ENCODE measurements around the gene DOCK10. TPM values are rescaled to one million over a fixed set of nuclear protein-coding genes. Genes with fewer than 3 reads are reported as not detected.

The DOCK10 gene
- polyA plus RNA-seq, 1 experiment: 53.0 TPM

DNA sequence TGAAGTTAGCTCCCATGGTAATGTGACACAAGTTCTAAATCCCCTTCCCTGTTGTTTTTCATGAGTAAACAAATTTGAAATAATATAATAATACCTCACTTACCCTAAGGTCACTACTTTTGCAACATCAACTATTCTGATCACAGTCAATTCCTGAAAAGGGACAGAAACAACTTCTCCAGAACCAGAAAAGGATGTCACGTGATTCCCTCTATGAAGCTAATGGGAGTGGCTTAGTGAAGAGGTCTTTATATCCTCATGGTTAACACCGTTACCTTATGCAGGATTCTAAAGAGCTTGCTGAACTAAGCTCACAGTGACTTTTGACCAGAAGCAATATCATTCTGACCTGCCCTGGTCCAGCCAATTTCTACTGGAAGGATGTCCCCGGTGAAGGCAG is 51.6 kb downstream of the DOCK10 start:
- CTCF ChIA-PET: interaction anchor here (9.6 kb wide), 1 partner anchor 11 kb away, joined by 84 read pairs; no protein-coding TSS in a partner anchor
- Histone ChIP-seq H3K9me3 (ENCODE audit: control insufficient read depth, insufficient read depth, low read length) (no peaks in the 10 kb centered on the region), H3K4me3 (ENCODE audit: low read depth, low read length) (no peak overlapping the region), H3K27ac (ENCODE audit: low read depth, low read length) (no peak overlapping the region), H3K27me3 (ENCODE audit: control insufficient read depth, insufficient read depth, low read length) (no peaks in the 10 kb centered on the region)
- no peak for DNase-seq (ENCODE audit: low read depth, low spot score)
- TF ChIP-seq, protein P1, sequence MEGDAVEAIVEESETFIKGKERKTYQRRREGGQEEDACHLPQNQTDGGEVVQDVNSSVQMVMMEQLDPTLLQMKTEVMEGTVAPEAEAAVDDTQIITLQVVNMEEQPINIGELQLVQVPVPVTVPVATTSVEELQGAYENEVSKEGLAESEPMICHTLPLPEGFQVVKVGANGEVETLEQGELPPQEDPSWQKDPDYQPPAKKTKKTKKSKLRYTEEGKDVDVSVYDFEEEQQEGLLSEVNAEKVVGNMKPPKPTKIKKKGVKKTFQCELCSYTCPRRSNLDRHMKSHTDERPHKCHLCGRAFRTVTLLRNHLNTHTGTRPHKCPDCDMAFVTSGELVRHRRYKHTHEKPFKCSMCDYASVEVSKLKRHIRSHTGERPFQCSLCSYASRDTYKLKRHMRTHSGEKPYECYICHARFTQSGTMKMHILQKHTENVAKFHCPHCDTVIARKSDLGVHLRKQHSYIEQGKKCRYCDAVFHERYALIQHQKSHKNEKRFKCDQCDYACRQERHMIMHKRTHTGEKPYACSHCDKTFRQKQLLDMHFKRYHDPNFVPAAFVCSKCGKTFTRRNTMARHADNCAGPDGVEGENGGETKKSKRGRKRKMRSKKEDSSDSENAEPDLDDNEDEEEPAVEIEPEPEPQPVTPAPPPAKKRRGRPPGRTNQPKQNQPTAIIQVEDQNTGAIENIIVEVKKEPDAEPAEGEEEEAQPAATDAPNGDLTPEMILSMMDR (IDR thresholded peaks at IDR 0.05; ENCODE audit: low read depth, low read length): no peak
- POLR2A ChIA-PET: no interaction called here

DNA sequence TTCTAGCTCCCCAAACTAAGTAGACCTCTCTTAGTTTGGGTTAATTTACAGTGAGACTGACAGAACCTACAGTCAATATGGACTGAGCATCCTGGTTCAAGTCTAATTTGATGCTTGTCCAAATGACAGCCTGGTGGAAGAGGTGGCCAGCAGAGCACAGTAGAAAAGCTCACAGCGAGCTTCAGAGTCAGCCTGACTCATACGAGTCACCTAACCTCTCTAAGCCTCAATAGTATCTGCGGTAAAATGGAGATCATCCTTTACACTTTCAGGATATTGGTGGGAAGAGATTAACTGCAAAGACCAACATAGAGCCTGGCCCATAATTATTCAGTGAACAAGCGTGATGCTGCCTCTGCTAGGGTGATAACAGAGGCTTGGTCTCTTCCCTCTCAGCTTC is 54.5 kb downstream of the DOCK10 start:
- POLR2A ChIA-PET: no interaction called here
- TF ChIP-seq, protein P1 (IDR thresholded peaks at IDR 0.05; ENCODE audit: low read depth, low read length): no peak
- no peak for DNase-seq (ENCODE audit: low read depth, low spot score)
- Histone ChIP-seq H3K27ac (ENCODE audit: low read depth, low read length) (no peak overlapping the region), H3K27me3 (ENCODE audit: control insufficient read depth, insufficient read depth, low read length) (no peaks in the 10 kb centered on the region), H3K9me3 (ENCODE audit: control insufficient read depth, insufficient read depth, low read length) (no peaks in the 10 kb centered on the region), H3K4me3 (ENCODE audit: low read depth, low read length) (no peak overlapping the region)
- CTCF ChIA-PET: interaction anchor here (0.6 to 9.6 kb wide), 3 partner anchors 14 to 677 kb away, joined by 3 to 84 read pairs (median 6); no protein-coding TSS in a partner anchor

DNA sequence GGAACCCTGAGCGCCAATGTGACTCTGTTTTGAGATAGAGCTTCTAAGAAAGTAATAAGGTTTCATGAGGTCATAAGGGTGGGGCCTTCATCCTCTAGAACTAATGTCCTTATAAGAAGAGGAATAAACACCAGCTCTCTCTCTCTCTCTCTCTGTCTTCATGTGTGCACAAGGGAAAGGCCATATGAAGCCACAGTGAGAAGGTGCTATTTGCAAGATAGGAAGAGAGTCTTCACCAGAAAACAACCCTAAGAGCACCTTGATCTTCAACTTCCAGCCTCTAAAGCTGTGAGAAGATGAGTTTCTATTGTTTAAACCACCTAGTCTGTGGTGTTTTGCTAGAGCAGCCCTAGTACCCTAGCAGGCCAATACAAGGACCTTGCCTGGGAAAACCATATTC is 55.8 kb downstream of the DOCK10 start:
- Histone ChIP-seq H3K9me3 (ENCODE audit: control insufficient read depth, insufficient read depth, low read length) (no peaks in the 10 kb centered on the region), H3K27ac (ENCODE audit: low read depth, low read length) (no peak overlapping the region), H3K27me3 (ENCODE audit: control insufficient read depth, insufficient read depth, low read length) (no peaks in the 10 kb centered on the region), H3K4me3 (ENCODE audit: low read depth, low read length) (no peak overlapping the region)
- ChIA-PET POLR2A (no interaction called here), CTCF (interaction anchor here (9.6 kb wide), 1 partner anchor 15 kb away, joined by 84 read pairs; no protein-coding TSS in a partner anchor)
- no peak for DNase-seq (ENCODE audit: low read depth, low spot score)
- TF ChIP-seq, protein P1 (IDR thresholded peaks at IDR 0.05; ENCODE audit: low read depth, low read length): no peak

DNA sequence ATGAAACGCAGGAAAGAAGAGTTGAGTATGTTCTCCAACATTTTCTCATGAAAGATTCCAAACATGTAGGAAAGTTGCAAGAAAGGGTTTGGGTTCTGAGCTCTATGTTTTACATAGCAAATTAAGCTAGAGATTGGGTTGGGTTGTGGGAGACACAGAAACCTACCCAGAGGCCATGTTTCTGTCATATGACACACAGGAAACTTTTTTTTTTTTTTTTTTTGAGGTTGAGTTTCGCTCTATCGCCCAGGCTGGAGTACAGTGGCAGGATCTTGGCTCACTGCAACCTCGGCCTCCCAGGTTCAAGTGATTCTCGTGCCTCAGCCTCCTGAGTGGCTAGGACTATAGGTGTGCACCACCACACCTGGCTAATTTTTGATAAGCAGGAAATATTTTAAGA is 57.6 kb downstream of the DOCK10 start:
- TF ChIP-seq, protein P1 (IDR thresholded peaks at IDR 0.05; ENCODE audit: low read depth, low read length): no peak
- DNase-seq (ENCODE audit: low read depth, low spot score): no peak
- CTCF ChIA-PET: interaction anchor here (0.6 to 9.6 kb wide), 5 partner anchors 11 to 206 kb away, joined by 3 to 84 read pairs (median 4); no protein-coding TSS in a partner anchor
- Histone ChIP-seq H3K27ac (ENCODE audit: low read depth, low read length) (peak overlapping the region; percentile 22), H3K27me3 (ENCODE audit: control insufficient read depth, insufficient read depth, low read length) (no peaks in the 10 kb centered on the region), H3K9me3 (ENCODE audit: control insufficient read depth, insufficient read depth, low read length) (no peaks in the 10 kb centered on the region), H3K4me3 (ENCODE audit: low read depth, low read length) (no peak overlapping the region)
- POLR2A ChIA-PET: interaction anchor here (0.6 kb wide), 1 partner anchor 99 kb away, joined by 4 read pairs; no protein-coding TSS in a partner anchor

DNA sequence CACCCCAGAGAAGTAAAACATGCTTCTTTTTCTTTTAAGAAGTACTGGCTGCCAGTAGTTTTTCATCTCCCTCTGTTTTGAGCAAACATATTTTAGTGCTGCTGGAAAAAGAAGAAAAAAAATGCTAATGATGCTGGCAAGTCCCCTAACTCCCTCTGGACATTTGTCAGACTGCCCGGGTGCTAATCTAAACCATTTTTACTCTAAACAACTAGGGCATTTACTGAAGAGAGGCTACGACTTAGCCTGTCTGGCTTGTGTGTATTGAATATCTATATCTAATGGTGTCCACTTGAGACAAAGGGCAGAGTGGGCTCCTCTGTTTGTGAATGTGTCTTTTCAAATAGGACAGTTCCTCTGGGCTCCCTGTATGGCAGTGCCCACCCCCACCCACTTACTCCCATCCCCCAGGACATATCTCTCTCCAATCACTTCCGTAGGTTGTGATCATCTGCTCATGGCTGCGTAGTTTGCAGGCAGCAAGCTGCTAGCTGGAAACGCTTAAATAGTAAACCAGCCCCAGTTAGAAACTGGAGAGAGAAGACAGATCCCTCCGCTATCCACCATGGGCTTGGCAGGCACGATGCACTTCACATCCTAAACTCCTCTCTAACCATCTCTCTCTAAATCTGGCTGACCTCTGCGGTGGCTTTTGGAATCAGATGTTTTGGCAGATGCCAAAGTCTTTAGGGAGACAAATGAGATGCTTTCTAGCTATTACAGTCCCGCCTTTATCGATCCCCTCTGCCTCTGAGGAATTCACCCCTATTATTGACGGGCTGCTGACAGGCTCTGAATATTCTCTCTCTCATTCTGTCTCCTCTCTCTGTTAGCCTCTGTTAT is 58.3 kb downstream of the DOCK10 start:
- TF ChIP-seq, protein P1 (IDR thresholded peaks at IDR 0.05; ENCODE audit: low read depth, low read length): no peak
- POLR2A ChIA-PET: interaction anchor here (0.6 kb wide), 1 partner anchor 98 kb away, joined by 4 read pairs; no protein-coding TSS in a partner anchor
- CTCF ChIA-PET: interaction anchor here (0.6 to 9.6 kb wide), 5 partner anchors 10 to 206 kb away, joined by 3 to 84 read pairs (median 4); no protein-coding TSS in a partner anchor
- DNase-seq (ENCODE audit: low read depth, low spot score): no peak
- H3K9me3 ChIP-seq (ENCODE audit: control insufficient read depth, insufficient read depth, low read length): no peaks in the 10 kb centered on the region
- peak overlapping the region; percentile 50 for H3K4me3 ChIP-seq (ENCODE audit: low read depth, low read length)
- peak overlapping the region; percentile 88 for H3K27ac ChIP-seq (ENCODE audit: low read depth, low read length)
- H3K27me3 ChIP-seq (ENCODE audit: control insufficient read depth, insufficient read depth, low read length): no peaks in the 10 kb centered on the region
